ENCODE results near the gene RBM27.

RBM27 gene

DNA sequence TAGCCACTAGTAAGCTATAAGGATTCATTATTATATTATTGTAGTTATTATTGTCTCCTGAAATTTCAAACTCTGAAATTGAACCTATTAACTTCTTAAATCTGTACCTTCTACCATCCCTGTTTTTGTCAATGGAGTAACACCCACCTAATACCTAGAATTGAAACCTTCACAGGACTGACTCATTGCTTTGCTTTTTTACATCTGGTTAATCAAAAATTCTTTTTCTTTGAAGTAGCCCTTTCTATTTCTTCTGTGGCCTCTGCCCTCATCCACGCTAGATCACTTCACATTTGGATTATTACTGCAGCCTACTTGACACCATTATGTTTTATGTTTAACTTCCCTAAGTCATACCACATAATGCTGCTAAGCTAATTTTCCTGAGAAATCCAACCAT is 35.6 kb downstream of the RBM27 start:
- peaks cover 92% of the 10 kb centered on the region for H3K36me3 ChIP-seq (ENCODE audit: low read depth)
- TF ChIP-seq, protein P1, sequence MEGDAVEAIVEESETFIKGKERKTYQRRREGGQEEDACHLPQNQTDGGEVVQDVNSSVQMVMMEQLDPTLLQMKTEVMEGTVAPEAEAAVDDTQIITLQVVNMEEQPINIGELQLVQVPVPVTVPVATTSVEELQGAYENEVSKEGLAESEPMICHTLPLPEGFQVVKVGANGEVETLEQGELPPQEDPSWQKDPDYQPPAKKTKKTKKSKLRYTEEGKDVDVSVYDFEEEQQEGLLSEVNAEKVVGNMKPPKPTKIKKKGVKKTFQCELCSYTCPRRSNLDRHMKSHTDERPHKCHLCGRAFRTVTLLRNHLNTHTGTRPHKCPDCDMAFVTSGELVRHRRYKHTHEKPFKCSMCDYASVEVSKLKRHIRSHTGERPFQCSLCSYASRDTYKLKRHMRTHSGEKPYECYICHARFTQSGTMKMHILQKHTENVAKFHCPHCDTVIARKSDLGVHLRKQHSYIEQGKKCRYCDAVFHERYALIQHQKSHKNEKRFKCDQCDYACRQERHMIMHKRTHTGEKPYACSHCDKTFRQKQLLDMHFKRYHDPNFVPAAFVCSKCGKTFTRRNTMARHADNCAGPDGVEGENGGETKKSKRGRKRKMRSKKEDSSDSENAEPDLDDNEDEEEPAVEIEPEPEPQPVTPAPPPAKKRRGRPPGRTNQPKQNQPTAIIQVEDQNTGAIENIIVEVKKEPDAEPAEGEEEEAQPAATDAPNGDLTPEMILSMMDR (IDR thresholded peaks at IDR 0.05; ENCODE audit: poor library complexity, severe bottlenecking): no peak
- no peak for DNase-seq (ENCODE audit: low spot score)
- no peak for ATAC-seq (ENCODE audit: low read depth)
- no peaks in the 10 kb centered on the region for H3K4me1 ChIP-seq (ENCODE audit: insufficient read depth, poor library complexity, severe bottlenecking)
- no peak overlapping the region for H3K27ac ChIP-seq (ENCODE audit: poor library complexity, severe bottlenecking)
- no peak overlapping the region for H3K4me3 ChIP-seq (ENCODE audit: severe bottlenecking)
- H3K9me3 ChIP-seq (ENCODE audit: severe bottlenecking): no peaks in the 10 kb centered on the region
- no peaks in the 10 kb centered on the region for H3K27me3 ChIP-seq (ENCODE audit: insufficient read depth, poor library complexity, severe bottlenecking)

DNA sequence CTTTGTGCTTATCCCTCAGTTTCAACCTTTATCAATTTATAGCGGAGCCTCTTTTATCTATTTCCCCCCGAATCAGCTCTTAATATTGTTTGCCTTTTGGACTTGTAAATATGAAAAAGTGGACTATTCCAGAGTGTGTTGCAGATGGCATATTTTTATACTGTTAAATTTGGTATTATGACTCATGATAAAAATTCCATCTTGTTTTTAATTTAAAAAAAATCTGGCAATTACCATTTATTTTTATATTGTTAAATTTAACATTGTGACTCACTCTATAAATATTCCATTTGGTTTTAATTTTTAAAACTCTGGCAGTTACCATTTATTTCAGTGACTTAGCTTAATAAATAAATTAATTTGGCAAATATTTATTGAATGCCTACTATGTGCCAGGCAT is 37.5 kb downstream of the RBM27 start:
- DNase-seq (ENCODE audit: low spot score) (no peak), ATAC-seq (ENCODE audit: low read depth) (no peak)
- H3K4me3 ChIP-seq (ENCODE audit: severe bottlenecking): no peak overlapping the region
- no peaks in the 10 kb centered on the region for H3K9me3 ChIP-seq (ENCODE audit: severe bottlenecking)
- H3K27me3 ChIP-seq (ENCODE audit: insufficient read depth, poor library complexity, severe bottlenecking): no peaks in the 10 kb centered on the region
- H3K27ac ChIP-seq (ENCODE audit: poor library complexity, severe bottlenecking): no peak overlapping the region
- H3K4me1 ChIP-seq (ENCODE audit: insufficient read depth, poor library complexity, severe bottlenecking): no peaks in the 10 kb centered on the region
- TF ChIP-seq, protein P1 (IDR thresholded peaks at IDR 0.05; ENCODE audit: poor library complexity, severe bottlenecking): no peak
- peaks cover 93% of the 10 kb centered on the region for H3K36me3 ChIP-seq (ENCODE audit: low read depth)

DNA sequence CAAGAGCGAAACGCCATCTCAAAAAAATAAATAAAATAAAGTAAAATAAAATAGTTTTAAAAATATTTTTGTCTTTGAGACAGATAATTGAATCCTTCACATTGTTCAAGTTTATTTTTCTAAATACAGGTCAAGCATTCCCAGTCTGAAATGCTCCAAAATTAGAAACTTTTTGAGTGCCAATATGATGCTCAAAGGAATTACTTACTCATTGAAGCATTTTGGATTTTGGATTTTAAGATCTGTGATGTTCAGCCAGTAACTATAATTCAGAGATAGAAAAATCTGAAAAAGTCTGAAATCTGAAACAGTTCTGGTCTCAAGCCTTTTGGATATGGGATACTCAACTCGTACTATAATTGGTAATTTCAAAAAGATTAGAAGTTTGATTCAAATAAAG is 39.8 kb downstream of the RBM27 start:
- no peaks in the 10 kb centered on the region for H3K9me3 ChIP-seq (ENCODE audit: severe bottlenecking)
- H3K4me3 ChIP-seq (ENCODE audit: severe bottlenecking): no peak overlapping the region
- H3K36me3 ChIP-seq (ENCODE audit: low read depth): peaks cover 88% of the 10 kb centered on the region
- H3K27ac ChIP-seq (ENCODE audit: poor library complexity, severe bottlenecking): no peak overlapping the region
- ATAC-seq (ENCODE audit: low read depth) (no peak), DNase-seq (ENCODE audit: low spot score) (no peak)
- TF ChIP-seq, protein P1 (IDR thresholded peaks at IDR 0.05; ENCODE audit: poor library complexity, severe bottlenecking): no peak
- H3K27me3 ChIP-seq (ENCODE audit: insufficient read depth, poor library complexity, severe bottlenecking): no peaks in the 10 kb centered on the region
- H3K4me1 ChIP-seq (ENCODE audit: insufficient read depth, poor library complexity, severe bottlenecking): no peaks in the 10 kb centered on the region

DNA sequence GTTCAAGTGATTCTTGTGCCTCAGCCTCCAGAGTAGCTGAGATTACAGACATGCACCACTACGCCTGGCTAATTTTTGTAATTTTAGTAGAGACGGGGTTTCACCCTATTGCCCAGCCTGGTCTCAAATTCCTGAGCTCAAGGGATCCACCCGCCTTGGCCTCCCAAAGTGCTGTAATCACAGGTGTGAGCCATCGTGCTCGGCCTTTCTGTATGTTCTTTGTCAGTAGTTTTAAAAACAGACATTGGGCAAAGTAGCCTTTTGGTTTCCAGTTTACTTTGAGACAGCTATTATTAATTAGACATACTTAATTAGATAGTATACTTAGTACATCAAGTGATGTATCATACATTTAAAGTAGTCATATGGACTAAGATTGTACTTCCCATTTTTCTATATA is 45.2 kb downstream of the RBM27 start:
- Histone ChIP-seq H3K9me3 (ENCODE audit: severe bottlenecking) (no peaks in the 10 kb centered on the region), H3K27me3 (ENCODE audit: insufficient read depth, poor library complexity, severe bottlenecking) (no peaks in the 10 kb centered on the region), H3K27ac (ENCODE audit: poor library complexity, severe bottlenecking) (no peak overlapping the region), H3K36me3 (ENCODE audit: low read depth) (peaks cover 73% of the 10 kb centered on the region), H3K4me3 (ENCODE audit: severe bottlenecking) (no peak overlapping the region), H3K4me1 (ENCODE audit: insufficient read depth, poor library complexity, severe bottlenecking) (no peaks in the 10 kb centered on the region)
- TF ChIP-seq, protein P1 (IDR thresholded peaks at IDR 0.05; ENCODE audit: poor library complexity, severe bottlenecking): no peak
- DNase-seq (ENCODE audit: low spot score): no peak
- no peak for ATAC-seq (ENCODE audit: low read depth)

DNA sequence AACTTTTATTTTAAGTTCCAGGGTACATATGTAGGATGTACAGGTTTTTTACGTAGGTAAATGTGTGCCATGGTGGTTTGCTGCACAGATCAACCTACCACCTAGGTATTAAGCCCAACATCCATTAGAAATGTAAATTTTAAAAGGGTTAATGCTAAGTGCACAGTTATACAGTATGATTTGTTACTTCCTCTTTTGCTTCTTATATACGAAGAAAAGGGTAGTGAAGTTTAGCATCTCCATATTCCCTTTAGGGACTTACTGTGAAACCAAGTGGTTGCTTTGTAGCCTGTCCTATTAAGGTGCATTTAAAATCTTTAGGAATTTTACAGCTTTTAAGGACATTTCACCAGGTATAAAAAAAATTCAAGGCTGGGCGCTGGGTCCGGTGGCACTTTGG is 46.4 kb downstream of the RBM27 start:
- DNase-seq (ENCODE audit: low spot score) (no peak), ATAC-seq (ENCODE audit: low read depth) (no peak)
- TF ChIP-seq, protein P1 (IDR thresholded peaks at IDR 0.05; ENCODE audit: poor library complexity, severe bottlenecking): no peak
- no peaks in the 10 kb centered on the region for H3K27me3 ChIP-seq (ENCODE audit: insufficient read depth, poor library complexity, severe bottlenecking)
- H3K9me3 ChIP-seq (ENCODE audit: severe bottlenecking): no peaks in the 10 kb centered on the region
- no peak overlapping the region for H3K27ac ChIP-seq (ENCODE audit: poor library complexity, severe bottlenecking)
- H3K4me1 ChIP-seq (ENCODE audit: insufficient read depth, poor library complexity, severe bottlenecking): no peaks in the 10 kb centered on the region
- peaks cover 72% of the 10 kb centered on the region for H3K36me3 ChIP-seq (ENCODE audit: low read depth)
- no peak overlapping the region for H3K4me3 ChIP-seq (ENCODE audit: severe bottlenecking)

Data from RWPE2 (cell line).